ENCODE results near the gene ARID5A. TPM values are rescaled to one million over a fixed set of nuclear protein-coding genes. Genes with fewer than 3 reads are reported as not detected.

Gene ARID5A
- total RNA-seq, 1 experiment from 2014 or later: 13.9 TPM

- POLR2A ChIA-PET: no interaction called here
- CTCF ChIA-PET: interaction anchor here (0.9 to 5.3 kb wide), 3 partner anchors 11 to 61 kb away, joined by 4 to 28 read pairs (median 4); no protein-coding TSS in a partner anchor
- H3K36me3 Mint-ChIP-seq: peaks cover 4% of the 10 kb centered on the region; the same call in 1 of the 2 replicates
- H3K9me3 Mint-ChIP-seq: peaks cover 18% of the 10 kb centered on the region
- ATAC-seq (peak; percentile 72), DNase-seq (ENCODE audit: low spot score) (peak; percentile 44)
- H3K27me3 Mint-ChIP-seq (ENCODE audit: low read depth): peaks cover 4% of the 10 kb centered on the region; the same call in 1 of the 2 replicates
- H3K4me1 Mint-ChIP-seq: peaks cover 1% of the 10 kb centered on the region; the same call in 1 of the 2 replicates
- no peak overlapping the region for H3K4me3 Mint-ChIP-seq
- no peak for TF ChIP-seq PREB (CRISPR knock-in tag; IDR thresholded peaks at IDR 0.05; ENCODE audit: borderline replicate concordance)
- TF ChIP-seq TEAD4 (CRISPR knock-in tag; IDR thresholded peaks at IDR 0.05): no peak
- no peak for TF ChIP-seq ERG (CRISPR knock-in tag; IDR thresholded peaks at IDR 0.05)
- TF ChIP-seq ATF3 (CRISPR knock-in tag; conservative IDR thresholded peaks at IDR 0.05): no peak
- H3K27ac Mint-ChIP-seq: no peak overlapping the region
Observed at GRCh38 chr2:96493072-96493471, 43.5 kb upstream of the ARID5A start.

DNA sequence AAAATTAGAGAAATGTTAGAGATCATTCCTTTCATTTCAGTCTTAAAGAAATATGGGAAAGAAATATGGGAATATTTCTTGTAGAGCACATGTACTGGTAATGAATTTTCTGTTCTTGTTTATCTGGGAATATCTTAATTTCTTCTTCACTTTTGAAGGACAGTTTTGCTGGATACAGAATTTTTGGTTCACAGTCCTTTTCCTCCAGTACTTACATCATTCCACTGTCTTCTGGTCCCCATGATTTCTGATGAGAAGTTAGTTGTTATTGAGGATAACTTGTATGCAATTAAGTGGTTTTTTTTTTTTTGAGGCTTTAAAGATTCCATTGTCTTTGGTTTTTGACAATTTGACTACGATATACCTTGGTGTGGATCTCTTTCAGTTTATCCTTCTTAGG is 42.4 kb upstream of the ARID5A start:
- TF ChIP-seq, protein P1, sequence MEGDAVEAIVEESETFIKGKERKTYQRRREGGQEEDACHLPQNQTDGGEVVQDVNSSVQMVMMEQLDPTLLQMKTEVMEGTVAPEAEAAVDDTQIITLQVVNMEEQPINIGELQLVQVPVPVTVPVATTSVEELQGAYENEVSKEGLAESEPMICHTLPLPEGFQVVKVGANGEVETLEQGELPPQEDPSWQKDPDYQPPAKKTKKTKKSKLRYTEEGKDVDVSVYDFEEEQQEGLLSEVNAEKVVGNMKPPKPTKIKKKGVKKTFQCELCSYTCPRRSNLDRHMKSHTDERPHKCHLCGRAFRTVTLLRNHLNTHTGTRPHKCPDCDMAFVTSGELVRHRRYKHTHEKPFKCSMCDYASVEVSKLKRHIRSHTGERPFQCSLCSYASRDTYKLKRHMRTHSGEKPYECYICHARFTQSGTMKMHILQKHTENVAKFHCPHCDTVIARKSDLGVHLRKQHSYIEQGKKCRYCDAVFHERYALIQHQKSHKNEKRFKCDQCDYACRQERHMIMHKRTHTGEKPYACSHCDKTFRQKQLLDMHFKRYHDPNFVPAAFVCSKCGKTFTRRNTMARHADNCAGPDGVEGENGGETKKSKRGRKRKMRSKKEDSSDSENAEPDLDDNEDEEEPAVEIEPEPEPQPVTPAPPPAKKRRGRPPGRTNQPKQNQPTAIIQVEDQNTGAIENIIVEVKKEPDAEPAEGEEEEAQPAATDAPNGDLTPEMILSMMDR (IDR thresholded peaks at IDR 0.05): no peak
- TF ChIP-seq ZNF416 (CRISPR knock-in tag; IDR thresholded peaks at IDR 0.05) (no peak), CREM (CRISPR knock-in tag; IDR thresholded peaks at IDR 0.05) (no peak), FOXP1 (CRISPR knock-in tag; IDR thresholded peaks at IDR 0.05; ENCODE audit: borderline replicate concordance) (no peak)
- TF ChIP-seq, protein P2, sequence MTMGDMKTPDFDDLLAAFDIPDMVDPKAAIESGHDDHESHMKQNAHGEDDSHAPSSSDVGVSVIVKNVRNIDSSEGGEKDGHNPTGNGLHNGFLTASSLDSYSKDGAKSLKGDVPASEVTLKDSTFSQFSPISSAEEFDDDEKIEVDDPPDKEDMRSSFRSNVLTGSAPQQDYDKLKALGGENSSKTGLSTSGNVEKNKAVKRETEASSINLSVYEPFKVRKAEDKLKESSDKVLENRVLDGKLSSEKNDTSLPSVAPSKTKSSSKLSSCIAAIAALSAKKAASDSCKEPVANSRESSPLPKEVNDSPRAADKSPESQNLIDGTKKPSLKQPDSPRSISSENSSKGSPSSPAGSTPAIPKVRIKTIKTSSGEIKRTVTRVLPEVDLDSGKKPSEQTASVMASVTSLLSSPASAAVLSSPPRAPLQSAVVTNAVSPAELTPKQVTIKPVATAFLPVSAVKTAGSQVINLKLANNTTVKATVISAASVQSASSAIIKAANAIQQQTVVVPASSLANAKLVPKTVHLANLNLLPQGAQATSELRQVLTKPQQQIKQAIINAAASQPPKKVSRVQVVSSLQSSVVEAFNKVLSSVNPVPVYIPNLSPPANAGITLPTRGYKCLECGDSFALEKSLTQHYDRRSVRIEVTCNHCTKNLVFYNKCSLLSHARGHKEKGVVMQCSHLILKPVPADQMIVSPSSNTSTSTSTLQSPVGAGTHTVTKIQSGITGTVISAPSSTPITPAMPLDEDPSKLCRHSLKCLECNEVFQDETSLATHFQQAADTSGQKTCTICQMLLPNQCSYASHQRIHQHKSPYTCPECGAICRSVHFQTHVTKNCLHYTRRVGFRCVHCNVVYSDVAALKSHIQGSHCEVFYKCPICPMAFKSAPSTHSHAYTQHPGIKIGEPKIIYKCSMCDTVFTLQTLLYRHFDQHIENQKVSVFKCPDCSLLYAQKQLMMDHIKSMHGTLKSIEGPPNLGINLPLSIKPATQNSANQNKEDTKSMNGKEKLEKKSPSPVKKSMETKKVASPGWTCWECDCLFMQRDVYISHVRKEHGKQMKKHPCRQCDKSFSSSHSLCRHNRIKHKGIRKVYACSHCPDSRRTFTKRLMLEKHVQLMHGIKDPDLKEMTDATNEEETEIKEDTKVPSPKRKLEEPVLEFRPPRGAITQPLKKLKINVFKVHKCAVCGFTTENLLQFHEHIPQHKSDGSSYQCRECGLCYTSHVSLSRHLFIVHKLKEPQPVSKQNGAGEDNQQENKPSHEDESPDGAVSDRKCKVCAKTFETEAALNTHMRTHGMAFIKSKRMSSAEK (CRISPR knock-in tag; IDR thresholded peaks at IDR 0.05; ENCODE audit: borderline replicate concordance): no peak
- TF ChIP-seq, protein P3, sequence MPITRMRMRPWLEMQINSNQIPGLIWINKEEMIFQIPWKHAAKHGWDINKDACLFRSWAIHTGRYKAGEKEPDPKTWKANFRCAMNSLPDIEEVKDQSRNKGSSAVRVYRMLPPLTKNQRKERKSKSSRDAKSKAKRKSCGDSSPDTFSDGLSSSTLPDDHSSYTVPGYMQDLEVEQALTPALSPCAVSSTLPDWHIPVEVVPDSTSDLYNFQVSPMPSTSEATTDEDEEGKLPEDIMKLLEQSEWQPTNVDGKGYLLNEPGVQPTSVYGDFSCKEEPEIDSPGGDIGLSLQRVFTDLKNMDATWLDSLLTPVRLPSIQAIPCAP (CRISPR knock-in tag; IDR thresholded peaks at IDR 0.05): no peak
- TF ChIP-seq, protein P4, sequence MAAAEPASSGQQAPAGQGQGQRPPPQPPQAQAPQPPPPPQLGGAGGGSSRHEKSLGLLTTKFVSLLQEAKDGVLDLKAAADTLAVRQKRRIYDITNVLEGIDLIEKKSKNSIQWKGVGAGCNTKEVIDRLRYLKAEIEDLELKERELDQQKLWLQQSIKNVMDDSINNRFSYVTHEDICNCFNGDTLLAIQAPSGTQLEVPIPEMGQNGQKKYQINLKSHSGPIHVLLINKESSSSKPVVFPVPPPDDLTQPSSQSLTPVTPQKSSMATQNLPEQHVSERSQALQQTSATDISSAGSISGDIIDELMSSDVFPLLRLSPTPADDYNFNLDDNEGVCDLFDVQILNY (CRISPR knock-in tag; IDR thresholded peaks at IDR 0.05): no peak
- TF ChIP-seq, protein P5, sequence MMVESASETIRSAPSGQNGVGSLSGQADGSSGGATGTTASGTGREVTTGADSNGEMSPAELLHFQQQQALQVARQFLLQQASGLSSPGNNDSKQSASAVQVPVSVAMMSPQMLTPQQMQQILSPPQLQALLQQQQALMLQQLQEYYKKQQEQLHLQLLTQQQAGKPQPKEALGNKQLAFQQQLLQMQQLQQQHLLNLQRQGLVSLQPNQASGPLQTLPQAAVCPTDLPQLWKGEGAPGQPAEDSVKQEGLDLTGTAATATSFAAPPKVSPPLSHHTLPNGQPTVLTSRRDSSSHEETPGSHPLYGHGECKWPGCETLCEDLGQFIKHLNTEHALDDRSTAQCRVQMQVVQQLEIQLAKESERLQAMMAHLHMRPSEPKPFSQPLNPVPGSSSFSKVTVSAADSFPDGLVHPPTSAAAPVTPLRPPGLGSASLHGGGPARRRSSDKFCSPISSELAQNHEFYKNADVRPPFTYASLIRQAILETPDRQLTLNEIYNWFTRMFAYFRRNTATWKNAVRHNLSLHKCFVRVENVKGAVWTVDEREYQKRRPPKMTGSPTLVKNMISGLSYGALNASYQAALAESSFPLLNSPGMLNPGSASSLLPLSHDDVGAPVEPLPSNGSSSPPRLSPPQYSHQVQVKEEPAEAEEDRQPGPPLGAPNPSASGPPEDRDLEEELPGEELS (CRISPR knock-in tag; IDR thresholded peaks at IDR 0.05): no peak
- ChIA-PET POLR2A (interaction anchor here (0.7 kb wide), 1 partner anchor 15 kb away, joined by 3 read pairs; no protein-coding TSS in a partner anchor), CTCF (interaction anchor here (5.3 kb wide), 1 partner anchor 15 kb away, joined by 28 read pairs; no protein-coding TSS in a partner anchor)
- peaks cover 4% of the 10 kb centered on the region; the same call in 1 of the 2 replicates for H3K27me3 Mint-ChIP-seq (ENCODE audit: low read depth)
- no peak overlapping the region for H3K27ac Mint-ChIP-seq
- peaks cover 3% of the 10 kb centered on the region; the same call in 1 of the 2 replicates for H3K4me1 Mint-ChIP-seq
- DNase-seq (ENCODE audit: low spot score): no peak
- ATAC-seq: no peak
- peaks cover 4% of the 10 kb centered on the region; the same call in 1 of the 2 replicates for H3K36me3 Mint-ChIP-seq
- peaks cover 18% of the 10 kb centered on the region for H3K9me3 Mint-ChIP-seq
- no peak overlapping the region for H3K4me3 Mint-ChIP-seq
